Common myeloid progenitor, CD34-positive (primary cell): ENCODE data around the gene DISP3. TPM values are rescaled to one million over a fixed set of nuclear protein-coding genes. Genes with fewer than 3 reads are reported as not detected.
A peak's percentile ranks its signal among the peaks of the same experiment; 100 is the strongest.

Source experiments
- CTCF ChIA-PET: fragments of 350-600 bp; sonication (Branson Sonifier 250); formaldehyde crosslinking; loops from one replicate; lab custom pipeline; 2021; ENCODE audit warnings: antibody characterized with exemption; lab: Charles Lee
- POLR2A ChIA-PET: fragments of 350-600 bp; sonication (Branson Sonifier 250); formaldehyde crosslinking; loops from one replicate; lab custom pipeline; 2021; ENCODE audit warnings: antibody characterized with exemption; lab: Charles Lee
- DNase-seq, 3 donors: peaks; one replicate each; pipeline versions ENCODE4 v3.0.0 to v3.0.0-alpha.2; 2013
- H3K27ac ChIP-seq, 2 experiments: 1 replicate in 1 of 2; 2 replicates in 1 of 2; pipeline ENCODE4 v1.7.0; 2013; ENCODE audit warnings: inconsistent platforms in 2 of 2, low read length in 2 of 2, mild to moderate bottlenecking in 2 of 2, low read depth in 1 of 2, moderate library complexity in 1 of 2; ENCODE audit not compliant: severe bottlenecking in 2 of 2, insufficient read depth in 1 of 2, poor library complexity in 1 of 2
- H3K27me3 ChIP-seq, 5 experiments: replicated peaks in 2 of 5; 1 replicate in 3 of 5; 2 replicates in 2 of 5; pipeline versions ENCODE4 v1.6.1 to v1.7.0; 2013; ENCODE audit warnings: low read length in 4 of 5, mild to moderate bottlenecking in 2 of 5, moderate library complexity in 2 of 5, inconsistent platforms in 1 of 5; ENCODE audit not compliant: insufficient read depth in 5 of 5, control insufficient read depth in 4 of 5
- H3K36me3 ChIP-seq, 4 experiments: 1 replicate in 2 of 4; 2 replicates in 2 of 4; pipeline versions ENCODE4 v1.6.1 to v1.7.0; 2013; ENCODE audit warnings: low read length in 3 of 4, control low read depth in 1 of 4, mild to moderate bottlenecking in 1 of 4; ENCODE audit not compliant: control insufficient read depth in 4 of 4, insufficient read depth in 4 of 4
- H3K4me1 ChIP-seq, 4 experiments: 1 replicate in 3 of 4; 2 replicates in 1 of 4; pipeline versions ENCODE4 v1.6.1 to v1.7.1; 2013; ENCODE audit warnings: low read length in 3 of 4, mild to moderate bottlenecking in 3 of 4, control low read depth in 1 of 4, inconsistent platforms in 1 of 4, moderate library complexity in 1 of 4; ENCODE audit not compliant: control insufficient read depth in 4 of 4, insufficient read depth in 4 of 4; ENCODE audit errors: control extremely low read depth in 1 of 4
- H3K4me3 ChIP-seq, 7 experiments: 1 replicate in 4 of 7; 2 replicates in 3 of 7; pipeline versions ENCODE4 v1.5.1 to v1.7.0; 2013; ENCODE audit warnings: mild to moderate bottlenecking in 7 of 7, low read length in 6 of 7, moderate library complexity in 6 of 7, inconsistent platforms in 2 of 7, low read depth in 2 of 7, control low read depth in 1 of 7; ENCODE audit not compliant: insufficient read depth in 4 of 7, control insufficient read depth in 1 of 7; ENCODE audit errors: extremely low read depth in 1 of 7
- H3K9me3 ChIP-seq, 5 experiments: 1 replicate in 4 of 5; 2 replicates in 1 of 5; pipeline versions ENCODE4 v1.6.1 to v1.7.1; 2013; ENCODE audit warnings: low read length in 4 of 5, mild to moderate bottlenecking in 2 of 5, inconsistent platforms in 1 of 5, low read depth in 1 of 5, moderate library complexity in 1 of 5; ENCODE audit not compliant: control insufficient read depth in 4 of 5, insufficient read depth in 2 of 5; ENCODE audit errors: control extremely low read depth in 1 of 5
- WGBS: methylation state at CpG from one replicate; pipeline ENCODE4 v1.1.5; 2013; ENCODE audit not compliant: insufficient coverage; 5-methylcytosine and 5-hydroxymethylcytosine counted together
- polyA plus RNA-seq: library from polyadenylated mRNA; unstranded; fragments of 120-200 nt; gene quantifications from one replicate; pipeline ENCODE4 v1.2.1, GENCODE V29; 2013

DISP3 gene
- polyA plus RNA-seq = 0.08 TPM

GRCh38 chr1:11478571-11479374 is at the start of gene DISP3:
Gene DISP3, plus strand, starts transcription at chr1:11479155. Its CDS starts 21,838 bp downstream, at chr1:11500993.
- H3K4me3 ChIP-seq = peak within 1 kb of the TSS; percentile 52 to 81 (median 66)

GRCh38 chr1:11429226-11429625 is 49.7 kb upstream of the DISP3 start:
- H3K27ac ChIP-seq = no peak overlapping the region
- ChIA-PET CTCF (no interaction called here), POLR2A (no interaction called here)
- no peak overlapping the region for H3K4me3 ChIP-seq
- no peaks in the 10 kb centered on the region for H3K36me3 ChIP-seq
- WGBS = 96% methylated on average over 6 of the region's 6 CpGs
- H3K4me1 ChIP-seq = no peaks in the 10 kb centered on the region
- no peak for DNase-seq
- peaks cover 0 to 2% (median 0%) of the 10 kb centered on the region in 5 experiments for H3K27me3 ChIP-seq
- H3K9me3 ChIP-seq = no peaks in the 10 kb centered on the region

More at GRCh38 chr1:11478571-11479374, at the start of gene DISP3:
- 0% methylated on average over 80 of the region's 96 CpGs for WGBS
- ChIA-PET POLR2A (no interaction called here), CTCF (interaction anchor here (0.8 to 1.7 kb wide), 6 partner anchors 9 to 167 kb away, joined by 3 to 5 read pairs (median 3); no protein-coding TSS in a partner anchor)
- Histone ChIP-seq H3K27ac (no peak within 1 kb of the TSS), H3K9me3 (no peaks in the 10 kb centered on the region), H3K36me3 (no peaks in the 10 kb centered on the region), H3K4me1 (peaks cover 0 to 19% (median 10%) of the 10 kb centered on the region in 4 experiments), H3K27me3 (peaks cover 0 to 65% (median 13%) of the 10 kb centered on the region in 5 experiments)
- DNase-seq = peak; percentile 59 to 75 (median 74)

- Histone ChIP-seq H3K36me3 (no peaks in the 10 kb centered on the region), H3K27ac (no peak overlapping the region), H3K27me3 (peaks cover 0 to 2% (median 0%) of the 10 kb centered on the region in 5 experiments), H3K9me3 (no peaks in the 10 kb centered on the region), H3K4me1 (no peaks in the 10 kb centered on the region), H3K4me3 (no peak overlapping the region)
- no peak for DNase-seq
- CTCF ChIA-PET = no interaction called here
- 92% methylated on average over 10 of the region's 10 CpGs for WGBS
- POLR2A ChIA-PET = no interaction called here
Measured at GRCh38 chr1:11429935-11430334, 49.0 kb upstream of the DISP3 start.

GRCh38 chr1:11431941-11432507 is 46.9 kb upstream of the DISP3 start:
- WGBS = 94% methylated on average over 8 of the region's 16 CpGs
- H3K4me1 ChIP-seq = peaks cover 0 to 3% (median 0%) of the 10 kb centered on the region in 4 experiments
- H3K27ac ChIP-seq = no peak overlapping the region
- H3K4me3 ChIP-seq = no peak overlapping the region
- no peaks in the 10 kb centered on the region for H3K9me3 ChIP-seq
- H3K27me3 ChIP-seq = peaks cover 0 to 2% (median 0%) of the 10 kb centered on the region in 5 experiments
- DNase-seq = no peak
- POLR2A ChIA-PET = no interaction called here
- no peaks in the 10 kb centered on the region for H3K36me3 ChIP-seq
- CTCF ChIA-PET = no interaction called here

- Histone ChIP-seq H3K27ac (no peak overlapping the region), H3K9me3 (no peaks in the 10 kb centered on the region), H3K27me3 (peaks cover 0 to 4% (median 0%) of the 10 kb centered on the region in 5 experiments), H3K4me3 (no peak overlapping the region), H3K36me3 (no peaks in the 10 kb centered on the region), H3K4me1 (peaks cover 0 to 6% (median 0%) of the 10 kb centered on the region in 4 experiments)
- WGBS = 96% methylated on average over 4 of the region's 4 CpGs
- CTCF ChIA-PET = no interaction called here
- no peak for DNase-seq
- POLR2A ChIA-PET = no interaction called here
Measured at GRCh38 chr1:11432526-11432925, 46.4 kb upstream of the DISP3 start.

GRCh38 chr1:11434501-11434900 is 44.5 kb upstream of the DISP3 start:
- Histone ChIP-seq H3K36me3 (no peaks in the 10 kb centered on the region), H3K27me3 (peaks cover 0 to 14% (median 0%) of the 10 kb centered on the region in 5 experiments), H3K9me3 (no peaks in the 10 kb centered on the region), H3K27ac (no peak overlapping the region), H3K4me1 (peaks cover 0 to 6% (median 0%) of the 10 kb centered on the region in 4 experiments), H3K4me3 (no peak overlapping the region)
- ChIA-PET CTCF (no interaction called here), POLR2A (no interaction called here)
- 100% methylated on average over 4 of the region's 5 CpGs for WGBS
- DNase-seq = no peak

GRCh38 chr1:11434926-11435325 is 44.0 kb upstream of the DISP3 start:
- peaks cover 0 to 16% (median 0%) of the 10 kb centered on the region in 5 experiments for H3K27me3 ChIP-seq
- no peak for DNase-seq
- H3K27ac ChIP-seq = no peak overlapping the region
- H3K36me3 ChIP-seq = no peaks in the 10 kb centered on the region
- H3K9me3 ChIP-seq = no peaks in the 10 kb centered on the region
- ChIA-PET POLR2A (no interaction called here), CTCF (no interaction called here)
- 97% methylated on average over 11 of the region's 11 CpGs for WGBS
- peaks cover 0 to 6% (median 0%) of the 10 kb centered on the region in 4 experiments for H3K4me1 ChIP-seq
- no peak overlapping the region for H3K4me3 ChIP-seq
